ENCODE data around the gene FHOD3.

The FHOD3 gene

DNA sequence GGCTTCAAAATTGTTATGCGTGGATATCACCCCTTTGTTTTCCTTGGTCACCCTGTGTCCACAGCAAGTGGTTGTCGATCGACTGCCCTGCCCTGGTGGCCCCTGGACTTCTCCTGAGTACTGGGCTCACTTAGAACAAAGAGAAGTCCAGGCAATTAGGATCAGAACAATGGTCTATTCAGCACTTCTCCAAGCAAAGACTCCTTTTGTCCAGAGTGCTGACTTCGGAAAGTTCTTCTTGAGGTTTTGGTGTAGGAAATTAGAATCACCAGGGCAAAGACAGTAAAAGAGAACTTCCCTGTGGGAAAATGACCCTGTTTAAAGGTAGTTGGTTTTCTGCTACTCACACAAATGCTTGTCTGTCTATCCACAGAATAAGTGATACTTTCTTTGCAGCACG, 173.9 kb downstream of the FHOD3 start:
- no peak for DNase-seq
- Mint-ChIP-seq H3K4me1 (peaks cover 57% of the 10 kb centered on the region), H3K27me3 (ENCODE audit: low read depth, poor library complexity) (no peaks in the 10 kb centered on the region), H3K9me3 (no peaks in the 10 kb centered on the region), H3K4me3 (no peak overlapping the region), H3K27ac (no peak overlapping the region), H3K36me3 (ENCODE audit: low read depth) (peaks cover under 1% of the 10 kb centered on the region)
- TF ChIP-seq, protein P1, sequence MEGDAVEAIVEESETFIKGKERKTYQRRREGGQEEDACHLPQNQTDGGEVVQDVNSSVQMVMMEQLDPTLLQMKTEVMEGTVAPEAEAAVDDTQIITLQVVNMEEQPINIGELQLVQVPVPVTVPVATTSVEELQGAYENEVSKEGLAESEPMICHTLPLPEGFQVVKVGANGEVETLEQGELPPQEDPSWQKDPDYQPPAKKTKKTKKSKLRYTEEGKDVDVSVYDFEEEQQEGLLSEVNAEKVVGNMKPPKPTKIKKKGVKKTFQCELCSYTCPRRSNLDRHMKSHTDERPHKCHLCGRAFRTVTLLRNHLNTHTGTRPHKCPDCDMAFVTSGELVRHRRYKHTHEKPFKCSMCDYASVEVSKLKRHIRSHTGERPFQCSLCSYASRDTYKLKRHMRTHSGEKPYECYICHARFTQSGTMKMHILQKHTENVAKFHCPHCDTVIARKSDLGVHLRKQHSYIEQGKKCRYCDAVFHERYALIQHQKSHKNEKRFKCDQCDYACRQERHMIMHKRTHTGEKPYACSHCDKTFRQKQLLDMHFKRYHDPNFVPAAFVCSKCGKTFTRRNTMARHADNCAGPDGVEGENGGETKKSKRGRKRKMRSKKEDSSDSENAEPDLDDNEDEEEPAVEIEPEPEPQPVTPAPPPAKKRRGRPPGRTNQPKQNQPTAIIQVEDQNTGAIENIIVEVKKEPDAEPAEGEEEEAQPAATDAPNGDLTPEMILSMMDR (IDR thresholded peaks at IDR 0.05): no peak

DNA sequence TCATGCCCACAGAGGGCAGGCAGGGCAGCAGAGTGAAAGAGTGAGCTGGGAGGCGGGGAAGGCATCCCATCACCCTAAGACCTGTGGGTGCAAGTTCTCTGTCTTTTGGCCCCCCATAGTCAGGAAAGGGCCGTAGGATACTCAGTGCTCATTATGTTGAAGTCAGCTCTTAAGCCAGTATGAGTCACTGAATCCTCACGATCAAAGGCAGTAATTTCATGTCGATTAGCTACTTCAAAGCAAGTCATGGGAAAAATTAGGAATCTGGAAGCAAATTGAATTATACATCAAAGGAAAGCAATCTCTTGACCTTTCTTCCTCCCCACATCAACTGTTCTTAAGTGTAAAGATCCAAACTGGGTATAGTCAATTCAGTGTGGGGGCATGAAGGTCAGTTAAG, 178.9 kb downstream of the FHOD3 start:
- Mint-ChIP-seq H3K9me3 (no peaks in the 10 kb centered on the region), H3K36me3 (ENCODE audit: low read depth) (peaks cover 12% of the 10 kb centered on the region), H3K4me1 (peaks cover 22% of the 10 kb centered on the region), H3K27me3 (ENCODE audit: low read depth, poor library complexity) (no peaks in the 10 kb centered on the region), H3K4me3 (no peak overlapping the region), H3K27ac (no peak overlapping the region)
- DNase-seq: no peak
- TF ChIP-seq, protein P1 (IDR thresholded peaks at IDR 0.05): no peak

DNA sequence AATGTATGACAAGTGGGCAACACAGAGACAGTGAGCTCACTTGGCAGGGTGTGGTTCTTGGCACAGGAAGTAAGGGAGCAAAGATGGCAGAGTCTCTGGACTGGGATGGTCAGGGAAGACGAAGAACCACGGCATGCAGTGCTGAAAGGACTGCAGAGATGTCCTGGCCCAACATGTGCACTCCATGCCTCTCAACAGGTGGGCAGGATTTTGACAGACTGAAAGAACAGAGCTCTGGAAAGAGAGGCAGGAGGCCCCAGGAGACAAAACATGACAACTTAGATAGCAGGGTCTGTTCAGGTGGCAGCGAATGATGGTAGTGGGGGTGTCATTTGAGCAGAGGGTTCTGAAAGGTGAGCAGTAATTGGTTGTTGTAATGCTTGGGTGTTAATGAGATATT, 180.3 kb downstream of the FHOD3 start:
- Mint-ChIP-seq H3K4me1 (peaks cover 29% of the 10 kb centered on the region), H3K27ac (no peak overlapping the region), H3K36me3 (ENCODE audit: low read depth) (peaks cover 12% of the 10 kb centered on the region), H3K27me3 (ENCODE audit: low read depth, poor library complexity) (peaks cover 3% of the 10 kb centered on the region), H3K9me3 (no peaks in the 10 kb centered on the region), H3K4me3 (no peak overlapping the region)
- DNase-seq: no peak
- TF ChIP-seq, protein P1 (IDR thresholded peaks at IDR 0.05): no peak

DNA sequence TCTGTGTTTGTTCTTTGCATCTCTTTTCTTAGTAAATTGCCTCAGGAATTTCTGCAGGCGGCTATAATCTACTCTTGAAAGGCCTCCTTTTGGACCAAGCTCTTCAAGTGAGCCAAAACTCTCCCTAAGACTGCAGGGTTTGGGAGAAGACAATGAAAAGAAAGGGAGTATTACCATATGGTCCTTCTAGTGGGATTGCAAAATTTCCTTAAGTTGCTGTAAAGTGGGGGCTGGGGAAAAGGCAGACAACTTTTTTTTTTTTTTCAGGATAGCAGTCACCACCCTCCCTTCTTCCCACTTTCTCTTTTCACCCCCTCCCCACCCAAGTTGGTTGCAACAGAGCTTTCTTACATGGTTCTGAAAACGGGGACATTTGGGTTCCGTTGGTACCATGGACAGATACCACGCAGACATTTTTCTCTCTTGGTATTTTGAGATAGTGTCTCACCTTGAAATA, 183.7 kb downstream of the FHOD3 start:
- TF ChIP-seq, protein P1 (IDR thresholded peaks at IDR 0.05): no peak
- no peaks in the 10 kb centered on the region for H3K9me3 Mint-ChIP-seq
- peaks cover 33% of the 10 kb centered on the region for H3K4me1 Mint-ChIP-seq
- H3K27ac Mint-ChIP-seq: no peak overlapping the region
- peaks cover 17% of the 10 kb centered on the region for H3K36me3 Mint-ChIP-seq (ENCODE audit: low read depth)
- peaks cover 3% of the 10 kb centered on the region for H3K27me3 Mint-ChIP-seq (ENCODE audit: low read depth, poor library complexity)
- DNase-seq: no peak
- H3K4me3 Mint-ChIP-seq: no peak overlapping the region

DNA sequence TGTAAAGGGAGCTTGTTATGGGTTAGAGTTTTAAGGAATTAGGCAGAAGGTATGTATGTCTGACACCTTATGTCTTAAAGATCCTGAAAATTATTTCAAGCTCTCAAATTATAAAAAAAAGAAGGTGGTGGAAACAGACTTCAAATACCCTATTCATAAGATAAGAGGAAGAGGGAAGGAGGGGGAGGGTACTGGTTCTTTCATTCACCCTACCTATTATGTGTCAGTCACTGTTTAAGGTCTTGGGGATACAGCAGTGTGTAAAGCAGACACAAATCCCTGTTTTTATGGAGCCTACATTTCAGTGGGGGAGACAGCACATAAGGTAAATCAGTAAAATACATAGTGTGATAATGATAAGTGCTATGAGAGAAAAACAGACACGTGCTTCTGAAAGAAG, 184.4 kb downstream of the FHOD3 start:
- Mint-ChIP-seq H3K4me1 (peaks cover 31% of the 10 kb centered on the region), H3K36me3 (ENCODE audit: low read depth) (peaks cover 11% of the 10 kb centered on the region), H3K27me3 (ENCODE audit: low read depth, poor library complexity) (peaks cover 3% of the 10 kb centered on the region), H3K27ac (peak overlapping the region; percentile 18), H3K9me3 (no peaks in the 10 kb centered on the region), H3K4me3 (no peak overlapping the region)
- TF ChIP-seq, protein P1 (IDR thresholded peaks at IDR 0.05): no peak
- no peak for DNase-seq

DNA sequence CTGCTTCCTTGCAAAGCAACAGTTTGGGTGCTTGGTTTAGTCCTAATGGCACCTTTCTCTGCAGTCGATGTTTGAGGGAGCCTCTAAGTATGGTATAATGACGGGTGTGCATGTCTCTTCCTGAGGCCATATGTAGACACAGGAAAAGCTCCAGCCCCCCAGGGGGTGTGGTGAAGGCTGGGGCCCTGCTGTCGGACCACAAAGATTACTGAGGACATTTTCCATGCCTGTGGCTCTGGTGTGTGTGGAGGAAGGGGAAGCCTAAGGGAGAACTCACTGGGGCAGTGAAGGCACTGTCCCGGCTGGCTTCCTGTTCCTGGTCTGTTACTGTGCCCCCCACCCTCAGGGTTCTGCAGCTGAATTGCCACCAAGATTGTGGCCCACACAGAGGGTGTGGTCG, 187.1 kb downstream of the FHOD3 start:
- Mint-ChIP-seq H3K27ac (no peak overlapping the region), H3K4me1 (peaks cover 58% of the 10 kb centered on the region), H3K27me3 (ENCODE audit: low read depth, poor library complexity) (peaks cover 3% of the 10 kb centered on the region)

More for the DNA sequence above, 187.1 kb downstream of the FHOD3 start:
- Mint-ChIP-seq H3K4me3 (no peak overlapping the region), H3K9me3 (no peaks in the 10 kb centered on the region), H3K36me3 (ENCODE audit: low read depth) (peaks cover 5% of the 10 kb centered on the region)
- TF ChIP-seq, protein P1 (IDR thresholded peaks at IDR 0.05): no peak
- no peak for DNase-seq

Data from nephron progenitor cell (in vitro differentiated cells).